ENCODE results near the gene KLHDC8B. TPM values are rescaled to one million over a fixed set of nuclear protein-coding genes. Genes with fewer than 3 reads are reported as not detected.
A peak's percentile ranks its signal among the peaks of the same experiment; 100 is the strongest.

Gene KLHDC8B
- total and polyA plus RNA-seq, 4 donors = 19.4 to 32.5 (median 30.8) TPM

GRCh38 chr3:49222002-49222401 is 50.6 kb downstream of the KLHDC8B start:
- DNase-seq (peak in 2 of 3 donors; percentile 22 to 55), ATAC-seq (ENCODE audit: insufficient read depth, low FRiP score) (no peak)
- Histone ChIP-seq H3K4me3 (no peak overlapping the region), H3K27ac (ENCODE audit: low read depth in 1 of 2, low read length in 1 of 2) (peak overlapping the region in 1 of 2 donors; percentile 17), H3K36me3 (ENCODE audit: control insufficient read depth in 4 of 4, insufficient read depth in 4 of 4, low read length in 4 of 4) (no peaks in the 10 kb centered on the region), H3K9me3 (ENCODE audit: control insufficient read depth in 4 of 4, insufficient read depth in 3 of 4, low read length in 3 of 4) (peaks cover 0 to 3% (median 0%) of the 10 kb centered on the region in 4 donors), H3K27me3 (ENCODE audit: control insufficient read depth in 3 of 3, insufficient read depth in 3 of 3, low read length in 2 of 3) (no peaks in the 10 kb centered on the region), H3K9ac (ENCODE audit: insufficient read depth in 1 of 2, low read length in 2 of 2) (no peak overlapping the region), H3K4me1 (ENCODE audit: control insufficient read depth in 5 of 5, insufficient read depth in 5 of 5, low read length in 5 of 5) (peaks cover 0 to 7% (median 0%) of the 10 kb centered on the region in 5 donors)
- no peak for TF ChIP-seq CTCF (IDR thresholded peaks at IDR 0.05; ENCODE audit: control extremely low read depth, extremely low read depth)
- WGBS, 2 donors = 67 to 78% methylated on average over 3 of the region's 3 CpGs

Other genes with a start within 250 kb of the KLHDC8B start
- 10 to 100 TPM; 58.8 to 66.4 TPM for gene P4HTM, start 181.4 kb upstream of the KLHDC8B start, total RNA-seq
- 10 to 100 TPM; 36.0 to 36.2 TPM for gene P4HTM, start 181.4 kb upstream of the KLHDC8B start, polyA plus RNA-seq
- 100 to 1,000 TPM in 1 of 2 donors, 10 to 100 TPM in 1; 88.7 to 138 TPM for gene WDR6, start 164.2 kb upstream of the KLHDC8B start, total RNA-seq
- gene WDR6, start 164.2 kb upstream of the KLHDC8B start, polyA plus RNA-seq = 100 to 1,000 TPM in 1 of 2 donors, 10 to 100 TPM in 1; 80.3 to 130 TPM
- 10 to 100 TPM; 37.7 to 39.5 TPM for gene DALRD3, start 153.0 kb upstream of the KLHDC8B start, total RNA-seq
- 10 to 100 TPM; 24.3 to 28.8 TPM for gene DALRD3, start 153.0 kb upstream of the KLHDC8B start, polyA plus RNA-seq
- 100 to 1,000 TPM in 1 of 2 donors, 10 to 100 TPM in 1; 49.9 to 115 TPM for gene NDUFAF3, start 149.5 kb upstream of the KLHDC8B start, total RNA-seq
- 100 to 1,000 TPM; 105 to 143 TPM for gene NDUFAF3, start 149.5 kb upstream of the KLHDC8B start, polyA plus RNA-seq
- 100 to 1,000 TPM; 166 to 216 TPM for gene IMPDH2, start 142.2 kb upstream of the KLHDC8B start, total RNA-seq
- gene IMPDH2, start 142.2 kb upstream of the KLHDC8B start, polyA plus RNA-seq = 100 to 1,000 TPM; 129 to 154 TPM
- 10 to 100 TPM; 67.7 to 76.0 TPM for gene QRICH1, start 77.5 kb upstream of the KLHDC8B start, total RNA-seq
- 10 to 100 TPM; 35.1 to 38.2 TPM for gene QRICH1, start 77.5 kb upstream of the KLHDC8B start, polyA plus RNA-seq
- gene QARS1, start 66.8 kb upstream of the KLHDC8B start, total RNA-seq = 100 to 1,000 TPM; 191 to 223 TPM
- gene QARS1, start 66.8 kb upstream of the KLHDC8B start, polyA plus RNA-seq = 100 to 1,000 TPM; 172 to 234 TPM
- gene USP19, start 50.8 kb upstream of the KLHDC8B start, total RNA-seq = 10 to 100 TPM; 49.9 to 63.1 TPM
- 10 to 100 TPM; 20.3 to 30.2 TPM for gene USP19, start 50.8 kb upstream of the KLHDC8B start, polyA plus RNA-seq
- gene LAMB2, start 38.5 kb upstream of the KLHDC8B start, total RNA-seq = 100 to 1,000 TPM; 291 to 616 TPM
- 100 to 1,000 TPM; 153 to 331 TPM for gene LAMB2, start 38.5 kb upstream of the KLHDC8B start, polyA plus RNA-seq
- 10 to 100 TPM; 13.9 to 23.8 TPM for gene CCDC71, start 5.3 kb upstream of the KLHDC8B start, total RNA-seq
- gene CCDC71, start 5.3 kb upstream of the KLHDC8B start, polyA plus RNA-seq = 10 to 100 TPM; 16.3 to 29.3 TPM
- gene C3orf62, start 105.6 kb downstream of the KLHDC8B start, total RNA-seq = 1 to 10 TPM; 5.2 to 8.2 TPM
- gene C3orf62, start 105.6 kb downstream of the KLHDC8B start, polyA plus RNA-seq = 1 to 10 TPM; 6.0 to 8.1 TPM
- 10 to 100 TPM; 67.1 to 72.4 TPM for gene USP4, start 168.5 kb downstream of the KLHDC8B start, total RNA-seq
- gene USP4, start 168.5 kb downstream of the KLHDC8B start, polyA plus RNA-seq = 10 to 100 TPM; 39.4 to 42.2 TPM
- 100 to 1,000 TPM; 106 to 464 TPM for gene GPX1, start 186.8 kb downstream of the KLHDC8B start, total RNA-seq
- 100 to 1,000 TPM; 567 to 879 TPM for gene GPX1, start 186.8 kb downstream of the KLHDC8B start, polyA plus RNA-seq
- 100 to 1,000 TPM; 352 to 567 TPM for gene RHOA, start 240.4 kb downstream of the KLHDC8B start, total RNA-seq
- 100 to 1,000 TPM; 269 to 513 TPM for gene RHOA, start 240.4 kb downstream of the KLHDC8B start, polyA plus RNA-seq
- gene TCTA, start 240.8 kb downstream of the KLHDC8B start, total RNA-seq = 10 to 100 TPM; 15.8 to 49.0 TPM
- gene TCTA, start 240.8 kb downstream of the KLHDC8B start, polyA plus RNA-seq = 10 to 100 TPM; 26.8 to 33.4 TPM